GM12891 (cell line): ENCODE data around the gene SVOPL.

Experiments used
- PAX5 ChIP-seq: IDR thresholded peaks from 2 replicates; pipeline ENCODE4 v1.6.1; 2011; ENCODE audit warnings: low read length, moderate library complexity, mild to moderate bottlenecking; ENCODE audit not compliant: insufficient read depth, severe bottlenecking
- POLR2A ChIP-seq: IDR thresholded peaks from 2 replicates; pipeline ENCODE4 v1.6.1; 2011; ENCODE audit warnings: low read depth, low read length, control low read depth
- POLR2AphosphoS5 ChIP-seq: IDR thresholded peaks from 2 replicates; pipeline ENCODE4 v1.6.1; 2011; ENCODE audit warnings: low read depth, low read length, control low read depth
- POU2F2 ChIP-seq: IDR thresholded peaks from 2 replicates; pipeline ENCODE4 v1.6.1; 2011; ENCODE audit warnings: low read depth, mild to moderate bottlenecking, control low read depth, low read length, moderate library complexity
- SPI1 ChIP-seq: IDR thresholded peaks from 2 replicates; pipeline ENCODE4 v1.6.1; 2011; ENCODE audit warnings: low read depth, low read length, control low read depth
- TAF1 ChIP-seq: IDR thresholded peaks from 2 replicates; pipeline ENCODE4 v1.6.1; 2011; ENCODE audit warnings: low read depth, low read length, control low read depth

DNA sequence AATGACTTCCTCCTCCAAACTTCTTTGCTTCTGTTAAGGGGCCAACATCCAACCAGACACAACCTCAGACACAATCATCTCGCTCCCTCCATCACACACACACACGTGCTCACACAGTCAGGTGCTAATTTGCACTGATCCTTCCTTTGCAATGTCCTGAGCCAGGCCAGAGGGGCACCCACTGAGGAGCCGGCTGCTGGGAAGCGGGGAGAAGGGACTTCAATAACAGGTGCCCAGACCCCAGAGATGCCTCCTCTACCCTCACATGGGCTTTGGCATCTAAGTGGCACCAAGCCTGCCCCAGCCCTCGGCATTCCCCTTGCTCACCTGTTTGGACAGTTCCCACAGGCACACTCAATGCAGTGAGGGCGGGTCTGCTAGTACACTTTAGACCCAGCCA is 34.2 kb upstream of the SVOPL start:
- TF ChIP-seq POLR2A (no peak), POLR2AphosphoS5 (no peak), SPI1 (no peak), TAF1 (no peak), POU2F2 (no peak), PAX5 (no peak)
